GM20000 (cell line): ENCODE results near the gene PDPK1.

Experiments used
- DNase-seq: peaks from one replicate; pipeline ENCODE4 v3.0.0; 2012; ENCODE audit warnings: low spot score
- CTCF ChIP-seq: IDR thresholded peaks from 2 replicates; pipeline ENCODE4 v1.5.1; 2012; ENCODE audit warnings: mild to moderate bottlenecking, control low read depth; ENCODE audit errors: extremely low read depth, missing control alignments

The PDPK1 gene

GRCh38 chr16:2537451-2538379 is at the start of gene PDPK1:
PDPK1 (plus strand) TSS chr16:2538021; CDS start chr16:2538113, 92 bp downstream.
- peak; percentile 98 for DNase-seq
- no peak for TF ChIP-seq CTCF

- no peak for TF ChIP-seq CTCF
- no peak for DNase-seq
These were observed 48.2 kb upstream of the PDPK1 start for GRCh38 chr16:2489581-2489980.

GRCh38 chr16:2490190-2491105 is 47.4 kb upstream of the PDPK1 start:
- no peak for TF ChIP-seq CTCF
- DNase-seq = no peak

- TF ChIP-seq CTCF = no peak
- no peak for DNase-seq
These were observed 45.5 kb upstream of the PDPK1 start for GRCh38 chr16:2492292-2492691.

GRCh38 chr16:2493605-2494004 is 44.2 kb upstream of the PDPK1 start:
- TF ChIP-seq CTCF = no peak
- no peak for DNase-seq

- TF ChIP-seq CTCF = no peak
- DNase-seq = no peak
These were observed 43.2 kb upstream of the PDPK1 start for GRCh38 chr16:2494616-2495015.

GRCh38 chr16:2495041-2495440 is 42.8 kb upstream of the PDPK1 start:
- TF ChIP-seq CTCF = no peak
- no peak for DNase-seq
